A204.1 (cell line): ENCODE measurements around the gene ARHGAP42.

Experiments used
- FAIRE-seq: peaks from 2 replicates; lab custom pipeline; 2012; peaks lifted over from hg19 to GRCh38; lab: Jason Lieb, UNC

The ARHGAP42 gene

GRCh38 chr11:101030692-101031091 lies 343.6 kb downstream of the ARHGAP42 start:
- no peak for FAIRE-seq

GRCh38 chr11:101031713-101032112 lies 344.6 kb downstream of the ARHGAP42 start:
- FAIRE-seq = no peak

GRCh38 chr11:101032991-101033390 lies 345.9 kb downstream of the ARHGAP42 start:
- no peak for FAIRE-seq

- FAIRE-seq = no peak
Observed at GRCh38 chr11:101034076-101034475, 347.0 kb downstream of the ARHGAP42 start.

GRCh38 chr11:101035872-101036271 lies 348.8 kb downstream of the ARHGAP42 start:
- no peak for FAIRE-seq
